HG03066 (cell line): Measurements from ENCODE around the gene ATIC.
"Not testable (repeated sequence)": the region's sequence is repeated elsewhere in the genome, so short reads cannot be mapped to it uniquely, and the experiment has no call there.

Experiments used
- ATAC-seq: cut with Tn5 transposase; IDR thresholded peaks from one replicate; pipeline ENCODE4 v1.9.1; 2021; ENCODE audit warnings: low read depth; ENCODE audit not compliant: unreplicated experiment

The ATIC gene

GRCh38 chr2:215360059-215360458 is 48.2 kb downstream of the ATIC start:
- not testable (repeated sequence) for ATAC-seq

DNA sequence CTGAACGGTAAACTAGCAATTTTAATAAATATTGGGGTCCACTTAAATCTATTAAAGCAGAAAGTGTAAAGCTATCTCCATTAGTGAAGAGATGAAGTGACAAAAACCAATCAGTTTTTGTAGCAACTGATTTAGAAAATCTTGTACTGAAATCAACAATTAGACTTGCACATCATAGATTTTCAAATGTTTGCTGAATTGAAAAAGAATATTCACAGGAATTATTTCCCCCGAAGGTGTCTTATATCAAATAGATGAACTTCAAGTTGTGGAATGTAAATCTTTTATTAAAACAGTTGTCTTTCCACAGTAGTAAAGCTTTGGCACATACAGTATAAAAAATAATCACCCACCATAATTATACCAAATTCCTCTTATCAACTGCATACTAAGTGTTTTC is 48.7 kb downstream of the ATIC start:
- no peak for ATAC-seq

DNA sequence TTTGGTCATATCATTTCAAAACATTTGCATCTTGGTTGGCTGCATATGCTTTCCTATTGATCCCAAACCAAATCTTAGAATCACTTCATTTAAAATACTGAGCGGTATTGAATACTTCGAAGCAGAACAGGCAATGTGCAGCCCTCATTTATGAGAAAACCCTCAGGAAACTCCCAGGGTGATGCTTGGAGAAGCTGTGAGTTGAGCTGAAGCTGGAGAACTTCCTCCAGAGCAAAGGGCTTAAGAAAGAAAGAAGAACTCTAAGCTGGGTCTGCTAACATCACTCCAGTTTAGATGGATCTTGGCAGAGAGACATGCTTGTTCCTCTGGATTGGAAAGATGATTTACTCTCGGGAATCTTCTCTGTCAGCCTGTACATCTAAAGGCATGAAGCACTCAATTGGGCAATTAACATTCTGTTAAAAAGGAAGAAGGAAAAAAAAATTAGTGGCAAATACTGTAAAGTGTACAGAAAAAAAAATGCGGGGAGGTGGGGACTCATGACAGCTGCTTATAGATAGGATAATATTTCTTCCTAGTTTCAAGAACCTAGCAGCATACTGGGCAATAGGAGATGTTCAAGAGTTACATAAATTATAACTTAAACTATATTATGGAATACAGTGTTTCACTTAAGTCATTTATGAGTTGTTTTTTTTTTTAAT is 49.5 kb downstream of the ATIC start:
- ATAC-seq = no peak

GRCh38 chr2:215361876-215362561 is 50.2 kb downstream of the ATIC start:
- ATAC-seq = no peak

GRCh38 chr2:215362562-215362904 is 50.7 kb downstream of the ATIC start:
- ATAC-seq = no peak

DNA sequence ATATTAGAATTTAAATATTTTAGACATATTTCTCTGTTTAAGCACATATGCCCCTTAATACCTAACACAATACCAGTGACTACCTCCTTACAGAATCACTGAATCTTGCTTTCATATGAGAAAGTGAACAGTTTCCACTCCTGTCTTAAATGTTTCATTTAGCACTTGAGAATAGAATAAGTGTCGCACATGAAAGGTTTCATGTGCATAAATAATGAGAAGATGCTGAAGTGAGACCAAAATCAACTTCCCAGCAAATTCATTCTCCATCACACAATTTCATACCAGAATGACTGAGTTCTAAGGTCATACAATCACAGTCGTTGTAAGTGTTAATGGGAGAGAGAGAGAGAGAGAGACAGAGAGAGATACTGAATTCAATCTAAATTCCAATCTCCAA is 51.2 kb downstream of the ATIC start:
- ATAC-seq = no peak

GRCh38 chr2:215363461-215364156 is 51.8 kb downstream of the ATIC start:
- ATAC-seq = no peak

- ATAC-seq = no peak
These were observed 52.6 kb downstream of the ATIC start for GRCh38 chr2:215364157-215365155.

DNA sequence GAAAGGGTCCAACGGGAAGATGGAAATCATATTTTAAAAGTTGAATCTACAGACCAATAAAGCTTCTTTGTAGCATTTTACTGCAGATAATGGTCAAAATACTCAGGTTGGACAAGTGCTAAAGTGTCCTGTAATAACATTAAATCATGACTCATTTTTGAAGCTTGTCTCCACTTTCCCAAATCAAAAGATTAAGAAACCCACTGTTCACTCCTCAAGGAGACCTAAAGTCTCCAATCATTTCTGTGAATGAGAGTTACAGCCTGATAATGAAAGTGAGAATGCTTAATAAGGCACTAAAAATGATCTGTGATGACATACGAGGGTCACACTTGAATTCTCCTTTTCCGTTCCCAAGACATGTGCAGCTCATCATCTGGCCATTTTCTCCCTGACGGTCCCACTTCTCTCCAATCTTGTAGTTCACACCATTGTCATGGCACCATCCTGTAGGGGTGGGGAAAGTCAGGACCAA is 53.4 kb downstream of the ATIC start:
- no peak for ATAC-seq

DNA sequence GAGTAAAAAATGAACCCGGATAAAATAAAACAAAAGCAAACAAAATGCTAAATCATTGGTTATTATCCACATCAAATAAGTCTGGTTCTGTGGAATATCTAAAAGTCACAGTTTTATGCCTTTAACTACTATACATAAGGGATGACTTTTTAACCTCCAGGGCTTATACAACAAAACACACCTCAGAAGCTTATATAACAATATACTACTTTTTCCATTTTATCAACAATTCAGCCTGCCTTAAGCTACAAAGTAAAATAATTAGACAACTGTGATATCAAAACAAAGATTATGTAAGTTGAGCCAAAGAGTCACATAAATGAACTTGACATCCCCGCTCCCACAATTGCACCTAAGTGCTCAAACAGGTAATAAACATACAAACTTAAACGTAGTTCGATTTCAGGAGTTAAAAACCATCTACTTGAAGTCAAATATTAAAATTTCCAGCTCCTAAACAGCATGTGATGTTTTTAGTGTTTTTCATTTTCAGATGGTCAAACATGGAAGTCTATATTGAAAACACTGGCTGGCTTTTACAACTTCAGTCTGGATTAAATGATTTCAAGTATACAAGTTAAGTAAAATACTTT is 54.7 kb downstream of the ATIC start:
- ATAC-seq = no peak

GRCh38 chr2:215367662-215368492 is 56.0 kb downstream of the ATIC start:
- ATAC-seq = no peak

- no peak for ATAC-seq
These were observed 56.6 kb downstream of the ATIC start for GRCh38 chr2:215368493-215368809.

DNA sequence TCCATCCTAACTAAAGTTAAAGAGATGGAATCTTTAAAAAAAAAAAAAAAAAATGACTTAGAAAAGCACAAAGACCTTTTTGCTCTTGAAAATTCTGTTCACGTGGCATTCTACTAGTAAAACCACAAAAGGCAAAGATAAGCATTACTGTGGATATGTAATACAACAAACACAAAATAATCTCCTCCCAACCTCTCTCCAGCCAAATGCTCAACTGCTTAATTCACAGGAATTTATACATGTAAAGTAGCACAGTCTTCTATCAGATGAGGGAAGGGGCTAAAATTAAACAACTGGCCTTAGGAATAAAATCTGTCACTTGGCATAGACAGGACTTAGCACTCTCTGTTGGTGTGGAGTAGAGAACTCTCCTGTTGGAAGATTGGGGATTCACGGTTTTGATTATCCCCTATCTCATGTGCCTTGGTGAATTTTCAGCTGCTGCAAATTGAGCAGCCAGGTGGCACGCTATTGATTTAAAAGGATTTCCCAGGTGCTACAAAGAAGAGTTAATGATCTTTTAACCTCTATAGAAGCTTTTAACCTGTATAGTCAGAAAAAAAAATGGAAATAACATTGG is 57.4 kb downstream of the ATIC start:
- ATAC-seq = no peak

DNA sequence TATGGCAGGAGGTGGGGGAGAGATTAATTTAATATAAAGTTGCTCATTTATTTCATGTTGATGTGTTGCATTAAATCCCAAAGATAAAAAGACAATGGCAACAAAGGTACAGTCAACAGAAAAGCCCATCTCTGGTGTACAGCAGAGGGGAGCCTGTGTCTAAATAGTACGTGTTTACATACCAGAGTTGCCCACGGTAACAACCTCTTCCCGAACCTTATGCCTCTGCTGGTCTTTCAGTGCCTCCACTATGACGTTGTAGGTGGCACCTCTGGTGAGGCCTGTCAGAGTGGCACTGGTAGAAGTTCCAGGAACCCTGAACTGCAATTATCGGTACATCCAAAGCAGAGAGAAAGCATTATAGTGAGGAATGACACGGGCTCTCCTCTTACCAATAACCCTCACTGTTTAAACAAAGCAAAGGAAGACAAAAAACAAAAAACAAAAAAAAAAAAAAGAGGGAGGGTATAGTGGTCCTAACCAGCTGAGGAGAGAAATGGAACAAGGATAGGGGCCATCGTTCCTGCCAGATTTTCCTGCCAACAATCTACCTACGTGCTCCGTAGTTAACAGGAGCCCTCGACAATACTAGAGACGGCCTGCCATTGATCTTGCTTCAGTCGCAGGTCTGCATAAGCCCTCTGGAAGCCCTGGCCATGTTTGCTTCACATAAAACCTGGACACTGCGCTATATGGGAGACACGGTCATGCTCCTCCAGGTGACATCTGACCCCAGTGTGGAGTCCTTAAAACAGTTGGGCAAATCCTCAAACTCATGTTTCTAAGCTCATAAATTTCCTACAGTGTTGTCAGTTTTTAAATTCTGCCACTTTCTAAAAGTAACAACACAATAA is 58.5 kb downstream of the ATIC start:
- ATAC-seq = no peak

- ATAC-seq = no peak
These were observed 60.3 kb downstream of the ATIC start for GRCh38 chr2:215371915-215372897.

DNA sequence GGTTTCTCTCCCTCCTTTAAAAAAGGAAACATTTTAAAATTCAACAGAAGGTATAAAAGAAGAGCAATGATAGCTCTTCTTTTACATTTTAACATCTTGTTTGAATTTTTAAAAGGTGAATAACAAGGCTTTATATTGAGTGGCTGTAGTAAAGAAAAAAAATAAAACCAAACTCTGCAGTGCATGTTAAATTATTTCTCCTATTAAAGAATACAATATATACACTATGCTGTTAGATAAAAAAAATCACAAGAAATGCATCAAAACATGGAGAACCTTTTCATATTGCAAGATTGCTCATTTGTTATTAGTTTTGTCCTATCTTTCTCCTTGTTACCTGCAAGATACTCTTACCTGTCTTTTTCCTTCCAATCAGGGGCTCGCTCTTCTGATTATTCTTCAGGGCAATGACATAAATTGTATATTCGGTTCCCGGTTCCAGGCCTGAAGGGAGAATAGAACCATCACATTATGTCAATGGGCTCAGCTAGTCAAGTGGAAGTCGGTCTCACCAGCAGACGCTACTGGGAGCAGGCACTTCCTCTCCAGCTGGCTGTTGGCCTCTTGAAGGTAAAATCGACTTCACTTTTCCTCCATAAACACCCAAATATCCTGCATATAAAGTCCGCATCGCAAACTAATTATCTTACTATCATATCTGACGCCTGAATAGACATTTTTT is 61.2 kb downstream of the ATIC start:
- no peak for ATAC-seq

- ATAC-seq = no peak
These were observed 62.1 kb downstream of the ATIC start for GRCh38 chr2:215374002-215374401.
